ENCODE measurements around the gene DUOX1.

GRCh38 chr15:45121706-45122417, 7.9 kb upstream of the DUOX1 start:
- no peak for TF ChIP-seq CTCF (IDR thresholded peaks at IDR 0.05)
- TF ChIP-seq POLR2A (IDR thresholded peaks at IDR 0.05): no peak
